GM23338 (cell line): Measurements from ENCODE around the gene GALNT7. TPM values are rescaled to one million over a fixed set of nuclear protein-coding genes. Genes with fewer than 3 reads are reported as not detected.

Experiments
- ATAC-seq: fragments of 200-7000 bp; cut with Tn5 transposase; 3 replicates; pipeline ENCODE4 v1.9.1; 2020
- DNase-seq: peaks from one replicate; pipeline ENCODE4 v3.0.0-alpha.2; 2015; ENCODE audit warnings: low spot score
- H2AFZ ChIP-seq: fragments of 200-600 bp; sonication (generic); 2 replicates; pipeline ENCODE4 v1.8.0; 2016; ENCODE audit warnings: antibody characterized with exemption, mild to moderate bottlenecking, moderate library complexity
- H3F3A ChIP-seq: fragments of 200-600 bp; sonication (generic); replicated peaks from 2 replicates; pipeline ENCODE4 v1.8.0; 2017; ENCODE audit warnings: antibody characterized with exemption, mixed run types, low read depth
- H3K27ac ChIP-seq: fragments of 200-600 bp; sonication (generic); 2 replicates; pipeline ENCODE4 v1.6.1; 2016; ENCODE audit warnings: low read depth
- H3K27me3 ChIP-seq: fragments of 200-600 bp; sonication (generic); 2 replicates; pipeline ENCODE4 v1.8.0; 2016; ENCODE audit warnings: mild to moderate bottlenecking, mixed run types, moderate library complexity; ENCODE audit not compliant: insufficient read depth
- H3K36me3 ChIP-seq: fragments of 200-600 bp; sonication (generic); 2 replicates; pipeline ENCODE4 v1.8.0; 2016; ENCODE audit warnings: mild to moderate bottlenecking; ENCODE audit not compliant: insufficient read depth
- H3K4me1 ChIP-seq: fragments of 200-600 bp; sonication (generic); 2 replicates; pipeline ENCODE4 v1.8.0; 2016; ENCODE audit warnings: mild to moderate bottlenecking, moderate library complexity; ENCODE audit not compliant: insufficient read depth
- H3K4me2 ChIP-seq: fragments of 200-600 bp; sonication (generic); 2 replicates; pipeline ENCODE4 v1.7.1; 2017; ENCODE audit warnings: mixed run types
- H3K4me3 ChIP-seq: fragments of 200-600 bp; sonication (generic); 2 replicates; pipeline ENCODE4 v1.6.1; 2016; ENCODE audit warnings: mixed run types
- H3K79me2 ChIP-seq: fragments of 200-600 bp; sonication (generic); replicated peaks from 2 replicates; pipeline ENCODE4 v1.8.0; 2017; ENCODE audit warnings: mild to moderate bottlenecking; ENCODE audit not compliant: insufficient read depth
- H3K9me2 ChIP-seq: fragments of 200-600 bp; sonication (generic); 2 replicates; pipeline ENCODE4 v1.8.0; 2017; ENCODE audit not compliant: insufficient read depth
- H4K20me1 ChIP-seq: fragments of 200-600 bp; sonication (generic); replicated peaks from 2 replicates; pipeline ENCODE4 v1.8.0; 2017; ENCODE audit warnings: mild to moderate bottlenecking; ENCODE audit not compliant: insufficient read depth
- H3K27ac Mint-ChIP-seq: 2 replicates; pipeline ENCODE4 v1.8.0; 2020; ENCODE audit warnings: inconsistent platforms, mild to moderate bottlenecking, moderate library complexity, mixed read lengths
- H3K27me3 Mint-ChIP-seq: 3 replicates; pipeline ENCODE4 v1.8.0; 2022; ENCODE audit warnings: low read depth, mild to moderate bottlenecking, moderate library complexity, mixed read lengths, inconsistent platforms; ENCODE audit not compliant: insufficient read depth, poor library complexity
- H3K36me3 Mint-ChIP-seq: 3 replicates; pipeline ENCODE4 v1.8.0; 2021; ENCODE audit warnings: low read depth, mild to moderate bottlenecking, inconsistent platforms, moderate library complexity, mixed read lengths
- H3K4me1 Mint-ChIP-seq: 3 replicates; pipeline ENCODE4 v1.8.0; 2020; ENCODE audit warnings: mild to moderate bottlenecking, inconsistent platforms, mixed read lengths
- H3K4me3 Mint-ChIP-seq: 3 replicates; pipeline ENCODE4 v1.8.0; 2021; ENCODE audit warnings: moderate library complexity, mild to moderate bottlenecking, inconsistent platforms, mixed read lengths
- H3K9me3 Mint-ChIP-seq: 3 replicates; pipeline ENCODE4 v1.8.0; 2020; ENCODE audit warnings: moderate library complexity, mild to moderate bottlenecking, inconsistent platforms, mixed read lengths
- CREB1 ChIP-seq: fragments of 250-450 bp; sonication (Bioruptor Pico); IDR thresholded peaks from 2 replicates; pipeline ENCODE4 v1.5.0; 2020; ENCODE audit warnings: low read depth, mild to moderate bottlenecking, moderate library complexity
- EZH2 ChIP-seq: fragments of 200-600 bp; sonication (generic); IDR thresholded peaks from one replicate; pipeline ENCODE4 v1.8.0; 2017; ENCODE audit warnings: antibody characterized with exemption, mild to moderate bottlenecking, low read depth; ENCODE audit not compliant: unreplicated experiment
- EZH2phosphoT487 ChIP-seq: fragments of 200-600 bp; sonication (generic); IDR thresholded peaks from one replicate; pipeline ENCODE4 v1.8.1; 2018; ENCODE audit warnings: antibody characterized with exemption; ENCODE audit not compliant: unreplicated experiment
- JUNB ChIP-seq: IDR thresholded peaks from one replicate; pipeline ENCODE4 v1.6.1; 2016; ENCODE audit warnings: antibody characterized with exemption; ENCODE audit not compliant: unreplicated experiment
- NANOG ChIP-seq: IDR thresholded peaks from 2 replicates; pipeline ENCODE4 v1.6.1; 2016; ENCODE audit warnings: antibody characterized with exemption, borderline replicate concordance
- POLR2AphosphoS5 ChIP-seq: IDR thresholded peaks from 2 replicates; pipeline ENCODE4 v1.6.1; 2016; ENCODE audit warnings: antibody characterized with exemption, low read depth
- STAT1 ChIP-seq: IDR thresholded peaks from one replicate; pipeline ENCODE4 v1.6.1; 2016; ENCODE audit warnings: antibody characterized with exemption; ENCODE audit not compliant: unreplicated experiment
- ZNF114 ChIP-seq: fragments of 250-450 bp; sonication (Bioruptor Pico); IDR thresholded peaks from 2 replicates; pipeline ENCODE4 v1.5.0; 2020; ENCODE audit warnings: mild to moderate bottlenecking, moderate library complexity
- ZNF331 ChIP-seq: fragments of 250-450 bp; sonication (Bioruptor Pico); IDR thresholded peaks from 2 replicates; pipeline ENCODE4 v1.5.0; 2020; ENCODE audit warnings: low read depth, mild to moderate bottlenecking, moderate library complexity
- polyA plus RNA-seq: library from polyadenylated mRNA; unstranded; fragments of >200 nt; fragmentation: Nextera tagmentation; extraction: Ambion mirVana; gene quantifications from 2 replicates; pipeline ENCODE4 v1.2.1, GENCODE V29; 2016
- total RNA-seq: library from RNA; depleted of rRNA; stranded (reverse); fragments of >200 nt; shearing (Covaris generic); gene quantifications from 2 replicates; pipeline ENCODE4 v1.2.3, GENCODE V29; 2014
- TF ChIP-seq, protein P1 (sequence below): IDR thresholded peaks from 2 replicates; pipeline ENCODE4 v1.6.1; 2016; ENCODE audit warnings: antibody characterized with exemption
- TF ChIP-seq, protein P2 (sequence below): IDR thresholded peaks from one replicate; pipeline ENCODE4 v1.6.1; 2018; ENCODE audit warnings: antibody characterized with exemption; ENCODE audit not compliant: unreplicated experiment
- TF ChIP-seq, protein P3 (sequence below): fragments of 250-450 bp; sonication (Bioruptor Pico); IDR thresholded peaks from 2 replicates; pipeline ENCODE4 v1.5.0; 2020; ENCODE audit warnings: mild to moderate bottlenecking, moderate library complexity
- TF ChIP-seq, protein P4 (sequence below), 2 experiments: fragments of 200-600 bp in 1 of 2; sonication (generic) in 1 of 2; conservative IDR thresholded peaks; 2 replicates each; pipeline versions ENCODE4 v1.5.1 to v1.6.1; 2016 to 2017; ENCODE audit warnings: antibody characterized with exemption in 2 of 2, low read depth in 2 of 2, mild to moderate bottlenecking in 2 of 2, moderate library complexity in 1 of 2

The GALNT7 gene
- total and polyA plus RNA-seq, 2 experiments from 2014 or later, result 31.8 to 72.2 TPM

DNA sequence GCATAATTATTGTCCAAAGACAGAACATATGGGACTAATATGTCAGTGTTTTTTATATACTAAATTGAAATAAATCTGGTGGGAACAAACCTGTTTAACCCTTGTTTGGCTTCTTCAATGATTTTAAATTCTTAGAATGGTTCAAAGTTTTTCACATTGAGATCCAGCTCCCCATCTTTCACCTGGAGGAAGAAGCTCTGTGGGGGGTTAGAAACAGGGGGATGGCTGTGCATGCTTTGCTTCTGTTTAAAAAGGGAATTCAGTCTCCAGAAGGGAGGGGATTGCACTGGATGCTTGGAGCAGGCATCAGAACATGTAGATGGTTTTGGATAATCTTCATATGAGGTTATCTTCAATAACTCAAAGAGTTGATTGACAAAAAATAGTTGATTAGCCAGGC lies 72.1 kb downstream of the GALNT7 start:
- H3F3A ChIP-seq, result no peaks in the 10 kb centered on the region
- H3K27me3 ChIP-seq, result no peaks in the 10 kb centered on the region
- Mint-ChIP-seq H3K27ac (peak overlapping the region; percentile 40), H3K4me3 (no peak overlapping the region; the same call in 2 of the 3 replicates), H3K4me1 (peaks cover 74% of the 10 kb centered on the region), H3K27me3 (peaks cover under 1% of the 10 kb centered on the region), H3K36me3 (peaks cover 5% of the 10 kb centered on the region; the same call in 1 of the 3 replicates), H3K9me3 (no peaks in the 10 kb centered on the region)
- no peak overlapping the region for H3K4me3 ChIP-seq
- H3K36me3 ChIP-seq, result no peaks in the 10 kb centered on the region
- peaks cover 93% of the 10 kb centered on the region for H3K79me2 ChIP-seq
- H3K4me1 ChIP-seq, result peaks cover 93% of the 10 kb centered on the region
- TF ChIP-seq NANOG, result no peak
- no peak for TF ChIP-seq POLR2AphosphoS5
- TF ChIP-seq ZNF331 (CRISPR knock-in tag), result no peak
- no peak for TF ChIP-seq STAT1
- TF ChIP-seq ZNF114 (CRISPR knock-in tag), result no peak
- TF ChIP-seq EZH2phosphoT487, result no peak
- TF ChIP-seq, protein P1, sequence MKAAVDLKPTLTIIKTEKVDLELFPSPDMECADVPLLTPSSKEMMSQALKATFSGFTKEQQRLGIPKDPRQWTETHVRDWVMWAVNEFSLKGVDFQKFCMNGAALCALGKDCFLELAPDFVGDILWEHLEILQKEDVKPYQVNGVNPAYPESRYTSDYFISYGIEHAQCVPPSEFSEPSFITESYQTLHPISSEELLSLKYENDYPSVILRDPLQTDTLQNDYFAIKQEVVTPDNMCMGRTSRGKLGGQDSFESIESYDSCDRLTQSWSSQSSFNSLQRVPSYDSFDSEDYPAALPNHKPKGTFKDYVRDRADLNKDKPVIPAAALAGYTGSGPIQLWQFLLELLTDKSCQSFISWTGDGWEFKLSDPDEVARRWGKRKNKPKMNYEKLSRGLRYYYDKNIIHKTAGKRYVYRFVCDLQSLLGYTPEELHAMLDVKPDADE, result no peak
- TF ChIP-seq, protein P2, sequence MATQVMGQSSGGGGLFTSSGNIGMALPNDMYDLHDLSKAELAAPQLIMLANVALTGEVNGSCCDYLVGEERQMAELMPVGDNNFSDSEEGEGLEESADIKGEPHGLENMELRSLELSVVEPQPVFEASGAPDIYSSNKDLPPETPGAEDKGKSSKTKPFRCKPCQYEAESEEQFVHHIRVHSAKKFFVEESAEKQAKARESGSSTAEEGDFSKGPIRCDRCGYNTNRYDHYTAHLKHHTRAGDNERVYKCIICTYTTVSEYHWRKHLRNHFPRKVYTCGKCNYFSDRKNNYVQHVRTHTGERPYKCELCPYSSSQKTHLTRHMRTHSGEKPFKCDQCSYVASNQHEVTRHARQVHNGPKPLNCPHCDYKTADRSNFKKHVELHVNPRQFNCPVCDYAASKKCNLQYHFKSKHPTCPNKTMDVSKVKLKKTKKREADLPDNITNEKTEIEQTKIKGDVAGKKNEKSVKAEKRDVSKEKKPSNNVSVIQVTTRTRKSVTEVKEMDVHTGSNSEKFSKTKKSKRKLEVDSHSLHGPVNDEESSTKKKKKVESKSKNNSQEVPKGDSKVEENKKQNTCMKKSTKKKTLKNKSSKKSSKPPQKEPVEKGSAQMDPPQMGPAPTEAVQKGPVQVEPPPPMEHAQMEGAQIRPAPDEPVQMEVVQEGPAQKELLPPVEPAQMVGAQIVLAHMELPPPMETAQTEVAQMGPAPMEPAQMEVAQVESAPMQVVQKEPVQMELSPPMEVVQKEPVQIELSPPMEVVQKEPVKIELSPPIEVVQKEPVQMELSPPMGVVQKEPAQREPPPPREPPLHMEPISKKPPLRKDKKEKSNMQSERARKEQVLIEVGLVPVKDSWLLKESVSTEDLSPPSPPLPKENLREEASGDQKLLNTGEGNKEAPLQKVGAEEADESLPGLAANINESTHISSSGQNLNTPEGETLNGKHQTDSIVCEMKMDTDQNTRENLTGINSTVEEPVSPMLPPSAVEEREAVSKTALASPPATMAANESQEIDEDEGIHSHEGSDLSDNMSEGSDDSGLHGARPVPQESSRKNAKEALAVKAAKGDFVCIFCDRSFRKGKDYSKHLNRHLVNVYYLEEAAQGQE, result no peak
- no peak for TF ChIP-seq JUNB
- no peak for TF ChIP-seq EZH2
- TF ChIP-seq, protein P3, sequence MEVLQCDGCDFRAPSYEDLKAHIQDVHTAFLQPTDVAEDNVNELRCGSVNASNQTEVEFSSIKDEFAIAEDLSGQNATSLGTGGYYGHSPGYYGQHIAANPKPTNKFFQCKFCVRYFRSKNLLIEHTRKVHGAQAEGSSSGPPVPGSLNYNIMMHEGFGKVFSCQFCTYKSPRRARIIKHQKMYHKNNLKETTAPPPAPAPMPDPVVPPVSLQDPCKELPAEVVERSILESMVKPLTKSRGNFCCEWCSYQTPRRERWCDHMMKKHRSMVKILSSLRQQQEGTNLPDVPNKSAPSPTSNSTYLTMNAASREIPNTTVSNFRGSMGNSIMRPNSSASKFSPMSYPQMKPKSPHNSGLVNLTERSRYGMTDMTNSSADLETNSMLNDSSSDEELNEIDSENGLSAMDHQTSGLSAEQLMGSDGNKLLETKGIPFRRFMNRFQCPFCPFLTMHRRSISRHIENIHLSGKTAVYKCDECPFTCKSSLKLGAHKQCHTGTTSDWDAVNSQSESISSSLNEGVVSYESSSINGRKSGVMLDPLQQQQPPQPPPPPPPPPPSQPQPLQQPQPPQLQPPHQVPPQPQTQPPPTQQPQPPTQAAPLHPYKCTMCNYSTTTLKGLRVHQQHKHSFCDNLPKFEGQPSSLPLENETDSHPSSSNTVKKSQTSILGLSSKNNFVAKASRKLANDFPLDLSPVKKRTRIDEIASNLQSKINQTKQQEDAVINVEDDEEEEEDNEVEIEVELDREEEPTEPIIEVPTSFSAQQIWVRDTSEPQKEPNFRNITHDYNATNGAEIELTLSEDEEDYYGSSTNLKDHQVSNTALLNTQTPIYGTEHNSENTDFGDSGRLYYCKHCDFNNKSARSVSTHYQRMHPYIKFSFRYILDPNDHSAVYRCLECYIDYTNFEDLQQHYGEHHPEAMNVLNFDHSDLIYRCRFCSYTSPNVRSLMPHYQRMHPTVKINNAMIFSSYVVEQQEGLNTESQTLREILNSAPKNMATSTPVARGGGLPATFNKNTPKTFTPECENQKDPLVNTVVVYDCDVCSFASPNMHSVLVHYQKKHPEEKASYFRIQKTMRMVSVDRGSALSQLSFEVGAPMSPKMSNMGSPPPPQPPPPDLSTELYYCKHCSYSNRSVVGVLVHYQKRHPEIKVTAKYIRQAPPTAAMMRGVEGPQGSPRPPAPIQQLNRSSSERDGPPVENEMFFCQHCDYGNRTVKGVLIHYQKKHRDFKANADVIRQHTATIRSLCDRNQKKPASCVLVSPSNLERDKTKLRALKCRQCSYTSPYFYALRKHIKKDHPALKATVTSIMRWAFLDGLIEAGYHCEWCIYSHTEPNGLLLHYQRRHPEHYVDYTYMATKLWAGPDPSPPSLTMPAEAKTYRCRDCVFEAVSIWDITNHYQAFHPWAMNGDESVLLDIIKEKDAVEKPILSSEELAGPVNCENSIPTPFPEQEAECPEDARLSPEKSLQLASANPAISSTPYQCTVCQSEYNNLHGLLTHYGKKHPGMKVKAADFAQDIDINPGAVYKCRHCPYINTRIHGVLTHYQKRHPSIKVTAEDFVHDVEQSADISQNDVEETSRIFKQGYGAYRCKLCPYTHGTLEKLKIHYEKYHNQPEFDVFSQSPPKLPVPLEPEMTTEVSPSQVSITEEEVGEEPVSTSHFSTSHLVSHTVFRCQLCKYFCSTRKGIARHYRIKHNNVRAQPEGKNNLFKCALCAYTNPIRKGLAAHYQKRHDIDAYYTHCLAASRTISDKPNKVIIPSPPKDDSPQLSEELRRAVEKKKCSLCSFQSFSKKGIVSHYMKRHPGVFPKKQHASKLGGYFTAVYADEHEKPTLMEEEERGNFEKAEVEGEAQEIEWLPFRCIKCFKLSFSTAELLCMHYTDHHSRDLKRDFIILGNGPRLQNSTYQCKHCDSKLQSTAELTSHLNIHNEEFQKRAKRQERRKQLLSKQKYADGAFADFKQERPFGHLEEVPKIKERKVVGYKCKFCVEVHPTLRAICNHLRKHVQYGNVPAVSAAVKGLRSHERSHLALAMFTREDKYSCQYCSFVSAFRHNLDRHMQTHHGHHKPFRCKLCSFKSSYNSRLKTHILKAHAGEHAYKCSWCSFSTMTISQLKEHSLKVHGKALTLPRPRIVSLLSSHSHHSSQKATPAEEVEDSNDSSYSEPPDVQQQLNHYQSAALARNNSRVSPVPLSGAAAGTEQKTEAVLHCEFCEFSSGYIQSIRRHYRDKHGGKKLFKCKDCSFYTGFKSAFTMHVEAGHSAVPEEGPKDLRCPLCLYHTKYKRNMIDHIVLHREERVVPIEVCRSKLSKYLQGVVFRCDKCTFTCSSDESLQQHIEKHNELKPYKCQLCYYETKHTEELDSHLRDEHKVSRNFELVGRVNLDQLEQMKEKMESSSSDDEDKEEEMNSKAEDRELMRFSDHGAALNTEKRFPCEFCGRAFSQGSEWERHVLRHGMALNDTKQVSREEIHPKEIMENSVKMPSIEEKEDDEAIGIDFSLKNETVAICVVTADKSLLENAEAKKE (CRISPR knock-in tag), result no peak
- TF ChIP-seq CREB1 (CRISPR knock-in tag), result no peak
- TF ChIP-seq, protein P4, sequence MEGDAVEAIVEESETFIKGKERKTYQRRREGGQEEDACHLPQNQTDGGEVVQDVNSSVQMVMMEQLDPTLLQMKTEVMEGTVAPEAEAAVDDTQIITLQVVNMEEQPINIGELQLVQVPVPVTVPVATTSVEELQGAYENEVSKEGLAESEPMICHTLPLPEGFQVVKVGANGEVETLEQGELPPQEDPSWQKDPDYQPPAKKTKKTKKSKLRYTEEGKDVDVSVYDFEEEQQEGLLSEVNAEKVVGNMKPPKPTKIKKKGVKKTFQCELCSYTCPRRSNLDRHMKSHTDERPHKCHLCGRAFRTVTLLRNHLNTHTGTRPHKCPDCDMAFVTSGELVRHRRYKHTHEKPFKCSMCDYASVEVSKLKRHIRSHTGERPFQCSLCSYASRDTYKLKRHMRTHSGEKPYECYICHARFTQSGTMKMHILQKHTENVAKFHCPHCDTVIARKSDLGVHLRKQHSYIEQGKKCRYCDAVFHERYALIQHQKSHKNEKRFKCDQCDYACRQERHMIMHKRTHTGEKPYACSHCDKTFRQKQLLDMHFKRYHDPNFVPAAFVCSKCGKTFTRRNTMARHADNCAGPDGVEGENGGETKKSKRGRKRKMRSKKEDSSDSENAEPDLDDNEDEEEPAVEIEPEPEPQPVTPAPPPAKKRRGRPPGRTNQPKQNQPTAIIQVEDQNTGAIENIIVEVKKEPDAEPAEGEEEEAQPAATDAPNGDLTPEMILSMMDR (conservative IDR thresholded peaks at IDR 0.05; ENCODE audit: low read depth in 2 of 2), result no peak
- H2AFZ ChIP-seq, result no peak overlapping the region
- H3K27ac ChIP-seq, result peak overlapping the region; percentile 56; the same call in 1 of the 2 replicates
- 0 out of 2 replicates have a peak overlapping the region, but pooled peaks have one; percentile 15 for H3K4me2 ChIP-seq
- H3K9me2 ChIP-seq, result no peaks in the 10 kb centered on the region
- peak; percentile 69 for DNase-seq
- no peak for ATAC-seq
- no peaks in the 10 kb centered on the region for H4K20me1 ChIP-seq
